GM18873 (cell line): ENCODE data around the gene FBXO7.

Source experiments
- ATAC-seq: cut with Tn5 transposase; IDR thresholded peaks from one replicate; pipeline ENCODE4 v1.9.1; 2021; ENCODE audit warnings: mild to moderate bottlenecking, moderate library complexity, moderate number of reproducible peaks; ENCODE audit not compliant: unreplicated experiment, low FRiP score

Gene FBXO7

GRCh38 chr22:32487461-32487860 is 12.8 kb downstream of the FBXO7 start:
- ATAC-seq: no peak

GRCh38 chr22:32489377-32489776 is 14.8 kb downstream of the FBXO7 start:
- no peak for ATAC-seq

- no peak for ATAC-seq
These were observed 15.7 kb downstream of the FBXO7 start for GRCh38 chr22:32490279-32490678.

- no peak for ATAC-seq
These were observed 17.5 kb downstream of the FBXO7 start for GRCh38 chr22:32492111-32492510.

- no peak for ATAC-seq
These were observed 18.9 kb downstream of the FBXO7 start for GRCh38 chr22:32493551-32493950.

- no peak for ATAC-seq
These were observed 20.4 kb downstream of the FBXO7 start for GRCh38 chr22:32494971-32495370.

- no peak for ATAC-seq
These were observed 25.1 kb downstream of the FBXO7 start for GRCh38 chr22:32499666-32500065.

- ATAC-seq: no peak
These were observed 27.5 kb downstream of the FBXO7 start for GRCh38 chr22:32501836-32502752.

GRCh38 chr22:32509045-32509444 is 34.4 kb downstream of the FBXO7 start:
- ATAC-seq: no peak

GRCh38 chr22:32511274-32511673 is 36.7 kb downstream of the FBXO7 start:
- ATAC-seq: no peak

- no peak for ATAC-seq
These were observed 37.2 kb downstream of the FBXO7 start for GRCh38 chr22:32511776-32512175.

GRCh38 chr22:32512267-32512982 is 37.8 kb downstream of the FBXO7 start:
- ATAC-seq: no peak

GRCh38 chr22:32515084-32515483 is 40.5 kb downstream of the FBXO7 start:
- no peak for ATAC-seq

GRCh38 chr22:32517488-32517887 is 42.9 kb downstream of the FBXO7 start:
- no peak for ATAC-seq

- no peak for ATAC-seq
These were observed 43.3 kb downstream of the FBXO7 start for GRCh38 chr22:32517921-32518320.

GRCh38 chr22:32518381-32518780 is 43.8 kb downstream of the FBXO7 start:
- ATAC-seq: no peak

GRCh38 chr22:32518848-32519247 is 44.2 kb downstream of the FBXO7 start:
- ATAC-seq: no peak

GRCh38 chr22:32520612-32521011 is 46.0 kb downstream of the FBXO7 start:
- no peak for ATAC-seq

GRCh38 chr22:32522237-32522636 is 47.6 kb downstream of the FBXO7 start:
- no peak for ATAC-seq

GRCh38 chr22:32527756-32528155 is 53.1 kb downstream of the FBXO7 start:
- ATAC-seq: no peak

- ATAC-seq: no peak
These were observed 53.7 kb downstream of the FBXO7 start for GRCh38 chr22:32528316-32528715.
